Measurements from ENCODE around the gene EPYC. TPM values are rescaled to one million over a fixed set of nuclear protein-coding genes. Genes with fewer than 3 reads are reported as not detected.

The EPYC gene
- total RNA-seq, 1 experiment from 2014 or later: not detected

- ATAC-seq: no peak
Observed at GRCh38 chr12:91021076-91021475, 16.3 kb upstream of the EPYC start.

DNA sequence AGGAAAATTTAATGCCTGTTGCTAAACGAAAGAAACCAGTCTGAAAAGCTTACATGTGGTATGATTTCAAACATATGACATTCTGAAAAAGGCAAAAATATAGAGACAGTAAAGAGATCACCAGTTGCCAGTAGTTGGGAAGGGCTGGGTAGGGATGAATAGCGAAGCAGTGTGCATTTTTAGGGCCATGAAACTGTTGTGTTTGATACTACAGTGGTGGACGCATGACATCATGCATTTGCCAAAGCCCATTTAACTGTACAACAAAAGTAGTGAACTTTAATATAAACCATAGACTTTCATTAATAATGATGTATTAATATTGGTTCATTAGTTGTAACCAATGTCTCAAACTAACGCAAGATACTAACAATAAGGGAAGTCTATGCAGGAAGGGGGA lies 14.7 kb upstream of the EPYC start:
- Histone ChIP-seq H3F3A (ENCODE audit: low read length, unreplicated experiment) (no peaks in the 10 kb centered on the region), H3K4me3 (ENCODE audit: low read length) (no peak overlapping the region), H3K9me2 (replicated peaks; ENCODE audit: low read length) (no peaks in the 10 kb centered on the region), H3K79me2 (ENCODE audit: low read length) (no peaks in the 10 kb centered on the region), H3K9me3 (ENCODE audit: low read length) (0 out of 2 replicates have a peak, but pooled peaks cover 3% of the 10 kb centered on the region), H3K4me2 (ENCODE audit: low read length) (no peak overlapping the region), H3K27ac (ENCODE audit: low read length) (no peak overlapping the region), H3K9ac (ENCODE audit: low read length) (no peak overlapping the region), H3K4me1 (ENCODE audit: insufficient read depth, low read length) (peaks cover 19% of the 10 kb centered on the region), H2AFZ (ENCODE audit: low read length) (no peak overlapping the region), H4K20me1 (ENCODE audit: low read length) (no peaks in the 10 kb centered on the region), H3K36me3 (ENCODE audit: low read depth, low read length) (no peaks in the 10 kb centered on the region), H3K27me3 (ENCODE audit: low read length) (no peaks in the 10 kb centered on the region)
- no TSS peak for BruUV-seq (replicated peaks)
- DNase-seq (no peak), ATAC-seq (no peak)
- TF ChIP-seq EZH2phosphoT487 (IDR thresholded peaks at IDR 0.05; ENCODE audit: borderline replicate concordance, low read length): no peak
- no peak for TF ChIP-seq EZH2 (IDR thresholded peaks at IDR 0.05; ENCODE audit: low read length, unreplicated experiment)
- TF ChIP-seq CTCF (conservative IDR thresholded peaks at IDR 0.05; ENCODE audit: low read depth, low read length): no peak
- CTCF ChIA-PET: no interaction called here
- intact Hi-C loops (cut with micrococcal nuclease): no loop called here
- POLR2A ChIA-PET (ENCODE audit: unreplicated experiment): no interaction called here

More at GRCh38 chr12:91021076-91021475, 16.3 kb upstream of the EPYC start:
- H4K20me1 ChIP-seq (ENCODE audit: low read length): no peaks in the 10 kb centered on the region
- no peak overlapping the region for H3K4me2 ChIP-seq (ENCODE audit: low read length)
- ChIA-PET CTCF (no interaction called here), POLR2A (ENCODE audit: unreplicated experiment) (no interaction called here)
- TF ChIP-seq EZH2phosphoT487 (IDR thresholded peaks at IDR 0.05; ENCODE audit: borderline replicate concordance, low read length): no peak
- no peak for TF ChIP-seq CTCF (conservative IDR thresholded peaks at IDR 0.05; ENCODE audit: low read depth, low read length)
- no peak for TF ChIP-seq EZH2 (IDR thresholded peaks at IDR 0.05; ENCODE audit: low read length, unreplicated experiment)
- intact Hi-C loops (cut with micrococcal nuclease): loop anchor here (5.0 kb wide), 1 partner anchor 51 kb away; no protein-coding TSS in a partner anchor
- no peaks in the 10 kb centered on the region for H3F3A ChIP-seq (ENCODE audit: low read length, unreplicated experiment)
- no peak overlapping the region for H3K9ac ChIP-seq (ENCODE audit: low read length)
- H3K9me2 ChIP-seq (replicated peaks; ENCODE audit: low read length): no peaks in the 10 kb centered on the region
- BruUV-seq (replicated peaks): no TSS peak
- no peak overlapping the region for H3K4me3 ChIP-seq (ENCODE audit: low read length)
- H3K4me1 ChIP-seq (ENCODE audit: insufficient read depth, low read length): peaks cover 19% of the 10 kb centered on the region
- H2AFZ ChIP-seq (ENCODE audit: low read length): no peak overlapping the region
- H3K27ac ChIP-seq (ENCODE audit: low read length): no peak overlapping the region
- no peaks in the 10 kb centered on the region for H3K79me2 ChIP-seq (ENCODE audit: low read length)
- H3K9me3 ChIP-seq (ENCODE audit: low read length): no peaks in the 10 kb centered on the region
- H3K27me3 ChIP-seq (ENCODE audit: low read length): no peaks in the 10 kb centered on the region
- H3K36me3 ChIP-seq (ENCODE audit: low read depth, low read length): no peaks in the 10 kb centered on the region
- no peak for DNase-seq

- POLR2A ChIA-PET (ENCODE audit: unreplicated experiment): no interaction called here
- Histone ChIP-seq H3K79me2 (ENCODE audit: low read length) (no peaks in the 10 kb centered on the region), H4K20me1 (ENCODE audit: low read length) (no peaks in the 10 kb centered on the region), H3K4me2 (ENCODE audit: low read length) (no peak overlapping the region), H3K9ac (ENCODE audit: low read length) (no peak overlapping the region), H3K27ac (ENCODE audit: low read length) (no peak overlapping the region), H3K9me2 (replicated peaks; ENCODE audit: low read length) (no peaks in the 10 kb centered on the region), H3K27me3 (ENCODE audit: low read length) (no peaks in the 10 kb centered on the region), H3F3A (ENCODE audit: low read length, unreplicated experiment) (no peaks in the 10 kb centered on the region), H2AFZ (ENCODE audit: low read length) (no peak overlapping the region), H3K36me3 (ENCODE audit: low read depth, low read length) (no peaks in the 10 kb centered on the region), H3K4me1 (ENCODE audit: insufficient read depth, low read length) (peaks cover 2% of the 10 kb centered on the region; the same call in 1 of the 2 replicates), H3K9me3 (ENCODE audit: low read length) (peaks cover 3% of the 10 kb centered on the region; the same call in 1 of the 2 replicates), H3K4me3 (ENCODE audit: low read length) (no peak overlapping the region)
- intact Hi-C loops (cut with micrococcal nuclease): no loop called here
- CTCF ChIA-PET: no interaction called here
- BruUV-seq (replicated peaks): no TSS peak
- ATAC-seq (peak; percentile 58), DNase-seq (no peak)
- no peak for TF ChIP-seq CTCF (conservative IDR thresholded peaks at IDR 0.05; ENCODE audit: low read depth, low read length)
- no peak for TF ChIP-seq EZH2 (IDR thresholded peaks at IDR 0.05; ENCODE audit: low read length, unreplicated experiment)
- TF ChIP-seq EZH2phosphoT487 (IDR thresholded peaks at IDR 0.05; ENCODE audit: borderline replicate concordance, low read length): no peak
Observed at GRCh38 chr12:91017511-91018263, 12.9 kb upstream of the EPYC start.

Data from PC-3 (cell line).